ENCODE results near the gene TWIST2.

- TF ChIP-seq CTCF (IDR thresholded peaks at IDR 0.05) (no peak), POLR2A (IDR thresholded peaks at IDR 0.05) (no peak)
Observed at GRCh38 chr2:238864207-238865014, 16.5 kb downstream of the TWIST2 start.
